NCI-H82 treated with DMSO at 0.1 percent for 48 hours (cell line): Measurements from ENCODE around the gene NME1.
A peak's percentile ranks its signal among the peaks of the same experiment; 100 is the strongest.
"Not testable (repeated sequence)": the region's sequence is repeated elsewhere in the genome, so short reads cannot be mapped to it uniquely, and the experiment has no call there.

Experiments used
- DNase-seq: peaks from one replicate; lab custom pipeline; 2025; ENCODE audit not compliant: unreplicated experiment; lab: John Stamatoyannopoulos, UW

NME1 gene

GRCh38 chr17:51144266-51145022 lies 8.9 kb upstream of the NME1 start:
- no peak for DNase-seq

- no peak for DNase-seq
Measured at GRCh38 chr17:51147650-51148049, 5.7 kb upstream of the NME1 start.

GRCh38 chr17:51149163-51149562 lies 4.2 kb upstream of the NME1 start:
- no peak for DNase-seq

GRCh38 chr17:51150932-51151331 lies 2.4 kb upstream of the NME1 start:
- no peak for DNase-seq

GRCh38 chr17:51152766-51153209 lies 571 bp upstream of the NME1 start:
- DNase-seq = no peak

GRCh38 chr17:51154176-51154575 lies 817 bp downstream of the NME1 start:
- DNase-seq = peak; percentile 43

GRCh38 chr17:51155416-51155815 lies 2.1 kb downstream of the NME1 start:
- DNase-seq = peak; percentile 78

- DNase-seq = no peak
Measured at GRCh38 chr17:51159604-51160003, 6.2 kb downstream of the NME1 start.

- DNase-seq = no peak
Measured at GRCh38 chr17:51161541-51161940, 8.2 kb downstream of the NME1 start.

- no peak for DNase-seq
Measured at GRCh38 chr17:51164911-51165679, 11.7 kb downstream of the NME1 start.

- DNase-seq = peak; percentile 97
Measured at GRCh38 chr17:51165680-51166197, 12.4 kb downstream of the NME1 start.

- no peak for DNase-seq
Measured at GRCh38 chr17:51166198-51166986, 13.0 kb downstream of the NME1 start, which contains the start of gene NME2. TSS of gene NME2 (plus strand) at chr17:51166411. CDS start at chr17:51166831, 420 bp downstream.

- DNase-seq = peak; percentile 47
Measured at GRCh38 chr17:51166987-51167931, 13.9 kb downstream of the NME1 start.

- DNase-seq = no peak
Measured at GRCh38 chr17:51169340-51169739, 16.0 kb downstream of the NME1 start.

- DNase-seq = no peak
Measured at GRCh38 chr17:51170736-51171135, 17.4 kb downstream of the NME1 start.

GRCh38 chr17:51172030-51172429 lies 18.7 kb downstream of the NME1 start:
- DNase-seq = not testable (repeated sequence)

- DNase-seq = no peak
Measured at GRCh38 chr17:51180486-51180885, 27.1 kb downstream of the NME1 start.

GRCh38 chr17:51184124-51184523 lies 30.8 kb downstream of the NME1 start:
- DNase-seq = no peak

GRCh38 chr17:51185763-51186332 lies 32.5 kb downstream of the NME1 start:
- no peak for DNase-seq
